ENCODE results near the gene RPL26.

Gene RPL26

DNA sequence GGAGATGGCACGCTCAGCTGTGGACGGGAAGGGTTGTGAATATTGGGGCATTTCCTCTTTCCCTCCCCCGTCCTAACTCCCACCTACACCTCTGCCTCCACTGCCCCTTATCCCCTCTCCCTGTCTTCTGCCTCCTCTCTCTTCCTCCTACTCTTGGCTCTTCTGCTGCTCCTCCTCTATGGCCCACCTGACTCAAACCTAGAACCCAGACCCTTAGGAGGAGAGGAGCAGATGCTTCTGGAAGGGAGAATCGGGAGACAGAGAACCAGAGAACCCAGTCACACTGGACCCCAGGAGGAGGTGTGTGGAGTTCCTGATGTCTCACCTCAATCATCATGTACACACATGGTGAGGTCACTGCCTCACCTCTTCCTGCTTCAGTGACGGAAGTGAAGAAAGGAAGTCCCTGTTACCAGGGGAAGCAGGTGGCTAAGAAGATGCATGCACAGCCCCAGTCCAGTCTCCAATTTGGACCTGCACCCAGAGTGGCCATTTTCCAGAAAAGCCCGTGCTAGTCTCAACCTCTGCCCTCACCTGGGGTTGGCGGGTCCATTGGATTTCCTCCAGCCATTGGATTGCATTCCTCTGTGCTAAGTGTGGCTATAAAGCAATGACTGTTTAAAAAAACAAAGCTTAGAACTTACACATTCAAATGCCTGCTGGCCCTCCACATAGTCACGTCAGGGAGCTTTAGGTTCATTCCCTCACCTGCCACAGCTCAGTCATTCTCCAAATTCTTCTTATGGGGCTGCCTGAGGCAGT is 10.7 kb upstream of the RPL26 start:
- peaks cover 38% of the 10 kb centered on the region for H3K27me3 Mint-ChIP-seq (ENCODE audit: low read depth)
- H3K9me3 Mint-ChIP-seq = no peaks in the 10 kb centered on the region
- TF ChIP-seq, protein P1, sequence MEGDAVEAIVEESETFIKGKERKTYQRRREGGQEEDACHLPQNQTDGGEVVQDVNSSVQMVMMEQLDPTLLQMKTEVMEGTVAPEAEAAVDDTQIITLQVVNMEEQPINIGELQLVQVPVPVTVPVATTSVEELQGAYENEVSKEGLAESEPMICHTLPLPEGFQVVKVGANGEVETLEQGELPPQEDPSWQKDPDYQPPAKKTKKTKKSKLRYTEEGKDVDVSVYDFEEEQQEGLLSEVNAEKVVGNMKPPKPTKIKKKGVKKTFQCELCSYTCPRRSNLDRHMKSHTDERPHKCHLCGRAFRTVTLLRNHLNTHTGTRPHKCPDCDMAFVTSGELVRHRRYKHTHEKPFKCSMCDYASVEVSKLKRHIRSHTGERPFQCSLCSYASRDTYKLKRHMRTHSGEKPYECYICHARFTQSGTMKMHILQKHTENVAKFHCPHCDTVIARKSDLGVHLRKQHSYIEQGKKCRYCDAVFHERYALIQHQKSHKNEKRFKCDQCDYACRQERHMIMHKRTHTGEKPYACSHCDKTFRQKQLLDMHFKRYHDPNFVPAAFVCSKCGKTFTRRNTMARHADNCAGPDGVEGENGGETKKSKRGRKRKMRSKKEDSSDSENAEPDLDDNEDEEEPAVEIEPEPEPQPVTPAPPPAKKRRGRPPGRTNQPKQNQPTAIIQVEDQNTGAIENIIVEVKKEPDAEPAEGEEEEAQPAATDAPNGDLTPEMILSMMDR (IDR thresholded peaks at IDR 0.05; ENCODE audit: unreplicated experiment in 3 of 3) = no peak
- no peak overlapping the region for H3K27ac Mint-ChIP-seq
- H3K4me1 Mint-ChIP-seq = peaks cover 8% of the 10 kb centered on the region
- H3K4me3 Mint-ChIP-seq = no peak overlapping the region
- H3K36me3 Mint-ChIP-seq (ENCODE audit: low read depth) = no peaks in the 10 kb centered on the region

DNA sequence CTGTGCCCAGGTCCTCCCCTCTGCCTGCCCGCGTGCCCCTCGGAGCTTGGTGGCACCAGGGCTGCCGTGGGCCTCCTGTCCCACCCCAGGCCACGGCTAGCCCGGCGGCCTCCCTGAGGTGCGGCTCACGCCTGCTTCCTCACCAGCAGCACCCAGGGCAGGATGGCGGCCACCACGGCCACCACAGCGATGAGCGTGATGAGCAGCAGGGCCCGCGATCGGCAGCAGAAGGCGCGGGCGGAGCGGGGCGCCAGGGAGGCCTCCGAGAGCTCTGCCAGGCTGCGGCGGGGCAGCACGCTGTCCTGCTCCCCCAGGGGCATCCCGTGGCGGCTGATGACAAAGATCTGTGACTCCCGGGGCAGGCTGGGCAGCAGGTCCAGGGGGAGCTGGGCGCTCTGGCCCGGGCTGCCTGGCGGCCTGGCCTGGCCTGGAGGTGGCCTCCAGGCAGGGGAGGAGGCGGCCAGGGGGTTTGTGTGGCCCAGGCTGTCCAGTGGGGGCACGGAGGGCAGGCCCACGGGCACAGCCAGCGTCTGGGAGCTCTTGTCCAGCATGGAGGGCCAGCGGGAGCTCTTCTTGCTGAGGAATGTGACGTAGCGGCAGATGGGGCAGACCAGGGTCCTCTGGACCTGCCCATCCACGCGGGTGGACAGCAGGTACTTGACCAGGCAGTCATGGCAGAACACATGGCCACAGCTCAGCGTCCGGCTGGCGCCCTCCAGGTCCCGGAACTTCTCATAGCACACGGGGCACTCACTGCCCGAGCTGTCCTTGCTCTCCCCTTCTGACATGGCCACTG is 9.9 kb upstream of the RPL26 start:
- Mint-ChIP-seq H3K4me1 (peaks cover 8% of the 10 kb centered on the region), H3K27me3 (ENCODE audit: low read depth) (peaks cover 31% of the 10 kb centered on the region)
- TF ChIP-seq, protein P1 (IDR thresholded peaks at IDR 0.05; ENCODE audit: unreplicated experiment in 3 of 3) = no peak

DNA sequence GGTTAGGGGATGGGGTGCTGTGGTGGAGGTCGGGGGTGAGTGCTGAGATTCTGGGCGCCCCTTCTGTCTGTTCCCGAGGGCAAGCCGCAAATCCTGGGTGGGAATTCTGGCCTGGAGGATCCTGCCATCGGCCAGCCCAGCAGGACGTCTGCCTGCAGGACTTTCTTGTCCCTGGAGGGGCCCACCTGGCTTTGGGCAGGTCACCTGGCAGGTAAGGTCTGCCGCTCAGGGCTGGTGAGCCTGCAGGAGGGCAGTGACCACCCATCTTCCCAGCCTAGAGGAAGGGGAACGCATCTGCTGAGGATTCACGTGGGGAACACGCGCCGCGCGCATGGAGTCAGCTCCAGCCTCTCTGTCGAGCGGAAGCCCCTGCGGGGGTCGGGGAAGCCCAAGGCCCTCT is 9.3 kb upstream of the RPL26 start:
- Mint-ChIP-seq H3K36me3 (ENCODE audit: low read depth) (no peaks in the 10 kb centered on the region), H3K27ac (no peak overlapping the region), H3K9me3 (no peaks in the 10 kb centered on the region), H3K4me1 (peaks cover 8% of the 10 kb centered on the region), H3K4me3 (no peak overlapping the region), H3K27me3 (ENCODE audit: low read depth) (peaks cover 25% of the 10 kb centered on the region)
- TF ChIP-seq, protein P1 (IDR thresholded peaks at IDR 0.05; ENCODE audit: unreplicated experiment in 3 of 3) = no peak

More for the DNA sequence above, 9.9 kb upstream of the RPL26 start:
- no peaks in the 10 kb centered on the region for H3K36me3 Mint-ChIP-seq (ENCODE audit: low read depth)
- H3K9me3 Mint-ChIP-seq = no peaks in the 10 kb centered on the region
- no peak overlapping the region for H3K27ac Mint-ChIP-seq
- no peak overlapping the region for H3K4me3 Mint-ChIP-seq

DNA sequence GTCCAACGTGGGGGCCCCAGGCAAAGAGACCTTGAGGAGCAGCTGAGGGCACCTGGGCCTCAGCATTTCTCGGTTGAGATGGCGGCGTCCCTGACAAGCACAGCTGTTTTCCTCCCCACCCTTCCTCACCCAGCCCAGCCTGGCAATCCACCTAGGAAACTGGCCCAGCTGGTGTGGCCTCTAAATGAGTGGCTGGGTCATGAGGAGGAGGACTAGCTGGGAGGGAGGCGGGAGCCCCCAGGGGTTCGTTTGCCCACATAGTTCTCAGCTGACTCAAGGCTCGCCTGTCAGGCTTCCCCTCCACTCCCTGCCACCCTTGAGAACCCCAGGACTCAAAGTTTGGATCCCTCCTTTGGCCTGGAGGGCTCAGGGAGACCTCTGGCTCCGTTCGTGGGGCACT is 8.7 kb upstream of the RPL26 start:
- no peaks in the 10 kb centered on the region for H3K9me3 Mint-ChIP-seq
- H3K27me3 Mint-ChIP-seq (ENCODE audit: low read depth) = peaks cover 19% of the 10 kb centered on the region
- H3K36me3 Mint-ChIP-seq (ENCODE audit: low read depth) = no peaks in the 10 kb centered on the region
- peaks cover 8% of the 10 kb centered on the region for H3K4me1 Mint-ChIP-seq
- H3K27ac Mint-ChIP-seq = no peak overlapping the region
- no peak overlapping the region for H3K4me3 Mint-ChIP-seq
- TF ChIP-seq, protein P1 (IDR thresholded peaks at IDR 0.05; ENCODE audit: unreplicated experiment in 3 of 3) = no peak

DNA sequence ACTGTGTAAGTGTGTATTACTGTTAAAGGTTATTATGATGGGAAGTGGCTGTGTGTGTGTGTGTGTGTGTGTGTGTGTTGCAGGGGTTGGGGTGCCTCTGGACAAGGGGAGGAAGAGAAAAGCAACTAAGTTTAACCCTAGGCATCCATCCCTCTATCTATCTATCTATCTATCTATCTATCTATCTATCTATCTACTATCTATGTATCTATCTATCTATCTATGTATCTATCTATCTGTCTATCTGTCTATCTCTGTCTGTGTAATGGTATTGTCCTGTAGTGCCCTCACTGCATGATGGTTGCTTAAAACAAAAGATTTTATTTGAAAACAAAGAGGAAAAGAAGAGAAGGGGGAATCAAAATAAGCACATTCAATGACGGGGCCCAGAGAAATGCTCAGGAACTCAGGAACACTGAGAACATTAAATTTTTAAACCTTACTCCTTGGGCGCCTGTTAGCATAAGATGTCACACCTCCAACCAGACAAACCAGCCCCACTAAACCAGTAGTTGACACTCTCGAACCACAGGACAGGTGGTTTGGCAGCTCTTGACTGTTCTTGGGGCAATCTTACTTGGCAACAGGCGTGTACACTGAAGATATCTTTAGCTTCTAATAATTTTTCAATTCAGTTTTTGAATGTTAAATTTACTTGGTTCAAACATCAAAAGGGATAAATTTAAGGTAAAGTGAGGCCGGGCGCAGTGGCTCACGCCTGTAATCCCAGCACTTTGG is 5.1 kb upstream of the RPL26 start:
- H3K9me3 Mint-ChIP-seq = no peaks in the 10 kb centered on the region
- peaks cover 1% of the 10 kb centered on the region for H3K36me3 Mint-ChIP-seq (ENCODE audit: low read depth)
- TF ChIP-seq, protein P1 (IDR thresholded peaks at IDR 0.05; ENCODE audit: unreplicated experiment in 3 of 3) = no peak
- H3K27me3 Mint-ChIP-seq (ENCODE audit: low read depth) = peaks cover 4% of the 10 kb centered on the region
- H3K4me3 Mint-ChIP-seq = no peak overlapping the region
- H3K27ac Mint-ChIP-seq = no peak overlapping the region
- peaks cover 14% of the 10 kb centered on the region for H3K4me1 Mint-ChIP-seq

All from nephron (organoid).